Parathyroid adenoma (tissue), 2 donors: ENCODE data around the gene ANO10.
"Not testable (repeated sequence)": the region's sequence is repeated elsewhere in the genome, so short reads cannot be mapped to it uniquely, and the experiment has no call there.

Experiments used
- H2AFZ ChIP-seq: fragments of 300-600 bp; sonication (generic); one replicate; pipeline ENCODE4 v1.7.0; 2017; ENCODE audit warnings: antibody characterized with exemption, mild to moderate bottlenecking
- H3K27ac ChIP-seq: fragments of 300-600 bp; sonication (generic); one replicate; pipeline ENCODE4 v1.7.0; 2017
- H3K27me3 ChIP-seq: fragments of 300-600 bp; sonication (generic); one replicate; pipeline ENCODE4 v1.7.0; 2017; ENCODE audit warnings: low read length; ENCODE audit not compliant: control insufficient read depth, insufficient read depth
- H3K36me3 ChIP-seq: fragments of 300-600 bp; sonication (generic); one replicate; pipeline ENCODE4 v1.7.0; 2017; ENCODE audit warnings: low read length; ENCODE audit not compliant: control insufficient read depth, insufficient read depth
- H3K4me1 ChIP-seq: fragments of 300-600 bp; sonication (generic); one replicate; pipeline ENCODE4 v1.7.0; 2017; ENCODE audit warnings: control low read depth
- H3K4me2 ChIP-seq: fragments of 300-600 bp; sonication (generic); one replicate; pipeline ENCODE4 v1.7.0; 2017; ENCODE audit warnings: low read length
- H3K4me3 ChIP-seq: fragments of 300-600 bp; sonication (generic); one replicate; pipeline ENCODE4 v1.7.0; 2017; ENCODE audit warnings: low read depth, low read length
- H3K79me2 ChIP-seq: fragments of 300-600 bp; sonication (generic); one replicate; pipeline ENCODE4 v1.7.0; 2017; ENCODE audit warnings: control low read depth
- H3K9ac ChIP-seq: fragments of 300-600 bp; sonication (generic); one replicate; pipeline ENCODE4 v1.7.0; 2017; ENCODE audit warnings: mild to moderate bottlenecking
- H3K9me3 ChIP-seq: fragments of 300-600 bp; sonication (generic); one replicate; pipeline ENCODE4 v1.7.0; 2017; ENCODE audit warnings: low read length; ENCODE audit not compliant: control insufficient read depth
- TF ChIP-seq, protein P1 (sequence below): fragments of 300-600 bp; sonication (generic); IDR thresholded peaks from one replicate; pipeline ENCODE4 v1.7.0; 2017; ENCODE audit warnings: antibody characterized with exemption, mild to moderate bottlenecking
- donor health status: primary hyperparathyroidism.

Gene ANO10

DNA sequence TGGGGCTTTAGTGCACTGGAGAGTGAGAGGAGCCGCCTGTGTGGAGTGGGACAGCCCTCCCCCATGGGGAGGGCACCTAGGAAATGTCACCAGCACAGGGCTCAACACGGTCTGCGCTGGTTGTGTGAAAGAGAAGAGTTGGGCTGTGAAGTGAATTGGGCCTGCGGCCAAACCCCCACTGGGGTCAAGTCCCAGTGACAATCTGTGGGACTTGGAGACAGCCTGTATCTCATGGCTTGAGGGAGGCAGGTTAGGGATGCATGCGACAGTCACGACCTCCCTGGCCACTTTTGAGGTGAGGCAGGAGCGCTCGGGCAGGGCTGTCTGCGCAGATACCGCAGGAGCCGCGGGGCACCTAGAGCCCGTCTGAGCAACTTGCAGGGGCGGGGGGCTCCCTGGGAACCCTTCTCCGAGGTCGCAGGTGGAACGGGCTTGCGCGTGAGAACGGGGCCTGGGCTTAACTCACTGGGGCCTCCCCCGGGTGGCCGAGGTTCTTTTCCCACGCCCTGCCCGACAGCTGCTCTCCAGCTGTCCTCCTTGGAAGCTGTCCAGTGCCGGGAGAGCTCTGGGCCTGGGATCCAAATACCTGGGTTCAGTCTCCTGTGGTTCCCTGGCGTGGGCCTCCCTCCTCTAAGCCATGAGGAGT lies 258.1 kb downstream of the ANO10 start:
- H3K79me2 ChIP-seq, result no peaks in the 10 kb centered on the region
- H3K27me3 ChIP-seq, result no peaks in the 10 kb centered on the region
- H3K27ac ChIP-seq, result no peak overlapping the region
- H3K4me2 ChIP-seq, result no peak overlapping the region
- H2AFZ ChIP-seq, result no peak overlapping the region
- no peaks in the 10 kb centered on the region for H3K9me3 ChIP-seq
- H3K36me3 ChIP-seq, result no peaks in the 10 kb centered on the region
- no peak overlapping the region for H3K9ac ChIP-seq
- TF ChIP-seq, protein P1, sequence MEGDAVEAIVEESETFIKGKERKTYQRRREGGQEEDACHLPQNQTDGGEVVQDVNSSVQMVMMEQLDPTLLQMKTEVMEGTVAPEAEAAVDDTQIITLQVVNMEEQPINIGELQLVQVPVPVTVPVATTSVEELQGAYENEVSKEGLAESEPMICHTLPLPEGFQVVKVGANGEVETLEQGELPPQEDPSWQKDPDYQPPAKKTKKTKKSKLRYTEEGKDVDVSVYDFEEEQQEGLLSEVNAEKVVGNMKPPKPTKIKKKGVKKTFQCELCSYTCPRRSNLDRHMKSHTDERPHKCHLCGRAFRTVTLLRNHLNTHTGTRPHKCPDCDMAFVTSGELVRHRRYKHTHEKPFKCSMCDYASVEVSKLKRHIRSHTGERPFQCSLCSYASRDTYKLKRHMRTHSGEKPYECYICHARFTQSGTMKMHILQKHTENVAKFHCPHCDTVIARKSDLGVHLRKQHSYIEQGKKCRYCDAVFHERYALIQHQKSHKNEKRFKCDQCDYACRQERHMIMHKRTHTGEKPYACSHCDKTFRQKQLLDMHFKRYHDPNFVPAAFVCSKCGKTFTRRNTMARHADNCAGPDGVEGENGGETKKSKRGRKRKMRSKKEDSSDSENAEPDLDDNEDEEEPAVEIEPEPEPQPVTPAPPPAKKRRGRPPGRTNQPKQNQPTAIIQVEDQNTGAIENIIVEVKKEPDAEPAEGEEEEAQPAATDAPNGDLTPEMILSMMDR, result no peak
- H3K4me1 ChIP-seq, result no peaks in the 10 kb centered on the region
- no peak overlapping the region for H3K4me3 ChIP-seq

GRCh38 chr3:43362961-43363360 lies 258.9 kb downstream of the ANO10 start:
- no peak overlapping the region for H3K4me2 ChIP-seq
- H3K36me3 ChIP-seq, result no peaks in the 10 kb centered on the region
- H3K79me2 ChIP-seq, result no peaks in the 10 kb centered on the region
- H2AFZ ChIP-seq, result no peak overlapping the region
- TF ChIP-seq, protein P1, result no peak
- no peak overlapping the region for H3K4me3 ChIP-seq
- no peaks in the 10 kb centered on the region for H3K4me1 ChIP-seq
- H3K9ac ChIP-seq, result no peak overlapping the region
- H3K27me3 ChIP-seq, result no peaks in the 10 kb centered on the region
- H3K9me3 ChIP-seq, result no peaks in the 10 kb centered on the region
- H3K27ac ChIP-seq, result no peak overlapping the region

DNA sequence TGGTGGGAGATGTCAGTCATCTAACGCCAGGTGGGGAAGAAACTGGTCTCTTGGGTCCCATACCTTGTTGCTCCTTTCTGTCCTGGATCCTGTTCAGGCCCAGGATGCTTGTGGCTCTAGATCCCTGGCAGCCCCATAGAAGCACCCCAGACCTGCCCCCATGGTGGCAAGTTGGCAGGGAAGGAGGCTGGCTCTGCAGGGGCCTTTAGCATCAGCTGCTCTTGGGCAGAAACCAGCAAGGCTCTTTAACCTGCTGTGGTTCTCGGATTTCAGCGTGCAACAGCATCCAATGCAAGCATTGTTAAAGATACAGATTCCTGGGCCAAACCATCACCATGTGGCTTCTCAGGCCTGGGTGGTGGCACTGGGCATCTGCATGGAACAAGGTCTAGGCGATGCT lies 259.6 kb downstream of the ANO10 start:
- Histone ChIP-seq H3K27me3 (no peaks in the 10 kb centered on the region), H3K4me2 (no peak overlapping the region), H3K4me3 (no peak overlapping the region), H2AFZ (no peak overlapping the region), H3K79me2 (no peaks in the 10 kb centered on the region), H3K36me3 (no peaks in the 10 kb centered on the region), H3K9me3 (no peaks in the 10 kb centered on the region), H3K27ac (no peak overlapping the region), H3K9ac (no peak overlapping the region), H3K4me1 (no peaks in the 10 kb centered on the region)
- TF ChIP-seq, protein P1, result no peak

DNA sequence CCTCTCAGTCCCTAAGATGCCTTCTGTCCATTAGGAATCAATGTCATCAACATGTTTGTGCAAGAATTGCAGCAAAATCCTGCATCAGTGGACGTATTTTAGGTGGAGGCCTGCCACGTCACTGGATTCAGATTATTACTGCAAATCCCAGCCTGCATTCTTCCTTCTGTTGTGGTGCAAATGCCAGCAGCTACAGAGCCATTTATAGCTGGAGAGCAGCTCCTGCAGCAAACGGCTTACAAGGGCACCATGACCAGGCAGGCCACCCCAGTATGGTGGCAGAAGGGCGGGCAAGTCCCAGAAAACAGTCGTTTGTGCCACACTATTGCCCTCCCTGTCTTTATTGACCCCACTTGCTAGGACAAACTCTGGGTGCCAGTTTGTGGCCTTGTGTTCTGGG lies 260.7 kb downstream of the ANO10 start:
- Histone ChIP-seq H3K4me2 (no peak overlapping the region), H3K79me2 (no peaks in the 10 kb centered on the region), H3K27ac (no peak overlapping the region), H3K4me3 (no peak overlapping the region), H3K9ac (no peak overlapping the region), H3K4me1 (no peaks in the 10 kb centered on the region), H3K27me3 (no peaks in the 10 kb centered on the region), H3K9me3 (no peaks in the 10 kb centered on the region), H2AFZ (no peak overlapping the region), H3K36me3 (no peaks in the 10 kb centered on the region)
- TF ChIP-seq, protein P1, result no peak

DNA sequence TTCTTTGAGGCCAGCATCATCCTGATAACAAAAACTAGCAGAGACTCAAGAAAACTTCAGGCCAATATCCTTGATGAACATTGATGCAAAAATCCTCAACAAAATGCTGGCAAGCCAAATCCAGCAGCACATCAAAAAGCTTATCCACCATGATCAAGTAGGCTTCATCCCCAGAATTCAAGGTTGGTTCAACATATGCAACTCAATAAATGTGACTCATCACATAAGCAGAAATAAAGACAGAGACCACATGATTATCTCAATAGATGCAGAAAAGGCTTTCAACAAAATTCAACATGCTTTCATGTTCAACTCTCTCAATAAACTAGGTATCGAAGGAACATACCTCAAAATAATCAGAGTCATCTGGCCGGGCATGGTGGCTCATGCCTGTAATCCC lies 265.8 kb downstream of the ANO10 start:
- H3K79me2 ChIP-seq, H3K9ac ChIP-seq, H3K4me3 ChIP-seq, H3K27ac ChIP-seq, H3K4me2 ChIP-seq, H3K36me3 ChIP-seq, H3K9me3 ChIP-seq, H3K27me3 ChIP-seq, H2AFZ ChIP-seq, H3K4me1 ChIP-seq: not testable (repeated sequence)
